A673 (cell line): ENCODE measurements around the gene CEP63.

Experiments
- EZH2 ChIP-seq: fragments of 200-600 bp; sonication (generic); IDR thresholded peaks from 2 replicates; pipeline ENCODE4 v1.6.1; 2017; ENCODE audit warnings: borderline replicate concordance, low read depth, mild to moderate bottlenecking, mixed read lengths, antibody characterized with exemption, low read length; ENCODE audit not compliant: poor library complexity, severe bottlenecking
- TF ChIP-seq, protein P1 (sequence below): fragments of 300-800, 200-600 bp; sonication (generic); conservative IDR thresholded peaks from 2 replicates; pipeline ENCODE4 v1.5.1; 2017; ENCODE audit warnings: low read depth, mild to moderate bottlenecking, antibody characterized with exemption, low read length, moderate library complexity, mixed read lengths

DNA sequence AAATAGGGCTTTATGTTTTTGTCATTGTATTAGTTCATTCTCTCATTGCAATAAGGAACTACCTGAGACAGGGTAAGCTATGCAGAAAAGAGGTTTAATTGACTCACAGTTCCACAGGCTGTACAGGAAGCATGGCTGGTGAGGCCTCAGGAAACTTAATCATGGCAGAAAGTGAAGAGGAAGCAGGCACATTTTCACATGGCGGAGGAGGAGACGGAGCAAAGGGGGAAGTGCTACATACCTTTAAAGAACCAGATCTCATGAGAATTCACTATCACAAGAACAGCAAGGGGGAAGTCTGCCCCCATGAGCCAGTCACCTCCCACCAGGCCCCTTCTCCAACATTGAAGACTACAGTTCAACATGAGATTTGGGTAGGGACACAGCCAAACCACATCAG is 25.6 kb downstream of the CEP63 start:
- TF ChIP-seq, protein P1, sequence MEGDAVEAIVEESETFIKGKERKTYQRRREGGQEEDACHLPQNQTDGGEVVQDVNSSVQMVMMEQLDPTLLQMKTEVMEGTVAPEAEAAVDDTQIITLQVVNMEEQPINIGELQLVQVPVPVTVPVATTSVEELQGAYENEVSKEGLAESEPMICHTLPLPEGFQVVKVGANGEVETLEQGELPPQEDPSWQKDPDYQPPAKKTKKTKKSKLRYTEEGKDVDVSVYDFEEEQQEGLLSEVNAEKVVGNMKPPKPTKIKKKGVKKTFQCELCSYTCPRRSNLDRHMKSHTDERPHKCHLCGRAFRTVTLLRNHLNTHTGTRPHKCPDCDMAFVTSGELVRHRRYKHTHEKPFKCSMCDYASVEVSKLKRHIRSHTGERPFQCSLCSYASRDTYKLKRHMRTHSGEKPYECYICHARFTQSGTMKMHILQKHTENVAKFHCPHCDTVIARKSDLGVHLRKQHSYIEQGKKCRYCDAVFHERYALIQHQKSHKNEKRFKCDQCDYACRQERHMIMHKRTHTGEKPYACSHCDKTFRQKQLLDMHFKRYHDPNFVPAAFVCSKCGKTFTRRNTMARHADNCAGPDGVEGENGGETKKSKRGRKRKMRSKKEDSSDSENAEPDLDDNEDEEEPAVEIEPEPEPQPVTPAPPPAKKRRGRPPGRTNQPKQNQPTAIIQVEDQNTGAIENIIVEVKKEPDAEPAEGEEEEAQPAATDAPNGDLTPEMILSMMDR: no peak
- TF ChIP-seq EZH2: no peak
